Measurements from ENCODE around the gene KCNN3. TPM values are rescaled to one million over a fixed set of nuclear protein-coding genes. Genes with fewer than 3 reads are reported as not detected.
"Not testable (repeated sequence)": the region's sequence is repeated elsewhere in the genome, so short reads cannot be mapped to it uniquely, and the experiment has no call there.

KCNN3 gene
- total and polyA plus RNA-seq, 7 donors, result 0.23 to 27.7 (median 9.4) TPM

DNA sequence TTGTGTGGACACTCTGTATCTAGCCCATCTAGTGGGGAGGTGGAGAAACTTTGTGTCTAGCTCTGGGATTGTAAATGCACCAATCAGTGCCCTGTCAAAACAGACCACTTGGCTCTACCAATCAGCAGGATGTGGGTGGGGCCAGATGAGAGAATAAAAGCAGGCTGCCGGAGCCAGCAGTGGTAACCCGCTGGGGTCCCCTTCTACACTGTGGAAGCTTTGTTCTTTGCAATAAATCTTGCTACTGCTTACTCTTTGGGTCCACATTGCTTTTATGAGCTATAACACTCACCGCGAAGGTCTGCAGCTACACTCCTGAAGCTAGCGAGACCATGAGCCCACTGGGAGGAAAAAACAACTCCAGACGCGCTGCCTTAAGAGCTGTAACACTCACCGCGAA, 198.7 kb downstream of the KCNN3 start:
- WGBS, 2 donors, result 64% methylated on average over 9 of the region's 9 CpGs
- H3K27me3 ChIP-seq; intact Hi-C loops (cut with DNase I); DNase-seq; H3K4me1 ChIP-seq; H3K27ac ChIP-seq; H3K4me3 ChIP-seq; H3K9me3 ChIP-seq; H3K36me3 ChIP-seq: not testable (repeated sequence)

DNA sequence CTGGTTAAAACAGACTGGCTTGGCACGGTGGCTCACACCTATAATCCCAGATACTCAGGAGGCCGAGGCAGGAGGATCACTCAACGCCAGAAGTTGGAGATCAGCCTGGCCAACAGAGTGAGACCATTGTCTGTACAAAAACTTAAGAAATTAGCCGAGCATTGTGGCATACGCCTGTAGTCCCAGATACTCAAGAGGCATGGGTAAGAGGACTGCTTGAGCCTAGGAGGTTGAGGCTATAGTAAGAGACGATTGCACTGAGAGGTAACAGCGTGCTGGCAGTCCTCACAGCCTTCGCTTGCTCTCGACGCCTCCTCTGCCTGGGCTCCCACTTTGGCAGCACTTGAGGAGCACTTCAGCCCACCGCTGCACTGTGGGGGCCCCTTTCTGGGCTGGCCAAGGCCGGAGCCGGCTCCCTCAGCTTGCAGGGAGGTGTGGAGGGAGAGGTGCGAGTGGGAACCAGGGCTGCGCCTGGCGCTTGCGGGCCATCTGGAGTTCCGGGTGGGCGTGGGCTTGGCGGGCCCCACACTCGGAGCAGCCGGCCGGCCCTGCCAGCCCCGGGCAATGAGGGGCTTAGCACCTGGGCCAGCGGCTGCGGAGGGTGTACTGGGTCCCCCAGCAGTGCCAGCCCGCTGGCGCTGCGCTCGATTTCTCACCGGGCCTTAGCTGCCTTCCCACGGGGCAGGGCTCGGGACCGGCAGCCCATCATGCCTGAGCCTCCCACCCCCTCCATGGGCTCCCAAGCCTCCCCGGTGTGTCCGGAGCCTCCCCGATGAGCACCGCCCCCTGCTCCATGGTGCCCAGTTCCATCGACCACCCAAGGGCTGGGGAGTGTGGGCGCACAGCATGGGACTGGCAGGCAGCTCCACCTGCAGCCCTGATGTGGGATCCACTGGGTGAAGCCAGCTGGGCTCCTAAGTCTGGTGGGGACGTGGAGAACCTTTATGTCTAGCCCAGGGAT, 199.5 kb downstream of the KCNN3 start:
- H3K4me3 ChIP-seq; H3K27ac ChIP-seq; intact Hi-C loops (cut with DNase I); H3K9me3 ChIP-seq; DNase-seq; H3K4me1 ChIP-seq; H3K36me3 ChIP-seq; H3K27me3 ChIP-seq: not testable (repeated sequence)
- WGBS, 2 donors, result 86 to 90% methylated on average over 41 of the region's 41 CpGs

DNA sequence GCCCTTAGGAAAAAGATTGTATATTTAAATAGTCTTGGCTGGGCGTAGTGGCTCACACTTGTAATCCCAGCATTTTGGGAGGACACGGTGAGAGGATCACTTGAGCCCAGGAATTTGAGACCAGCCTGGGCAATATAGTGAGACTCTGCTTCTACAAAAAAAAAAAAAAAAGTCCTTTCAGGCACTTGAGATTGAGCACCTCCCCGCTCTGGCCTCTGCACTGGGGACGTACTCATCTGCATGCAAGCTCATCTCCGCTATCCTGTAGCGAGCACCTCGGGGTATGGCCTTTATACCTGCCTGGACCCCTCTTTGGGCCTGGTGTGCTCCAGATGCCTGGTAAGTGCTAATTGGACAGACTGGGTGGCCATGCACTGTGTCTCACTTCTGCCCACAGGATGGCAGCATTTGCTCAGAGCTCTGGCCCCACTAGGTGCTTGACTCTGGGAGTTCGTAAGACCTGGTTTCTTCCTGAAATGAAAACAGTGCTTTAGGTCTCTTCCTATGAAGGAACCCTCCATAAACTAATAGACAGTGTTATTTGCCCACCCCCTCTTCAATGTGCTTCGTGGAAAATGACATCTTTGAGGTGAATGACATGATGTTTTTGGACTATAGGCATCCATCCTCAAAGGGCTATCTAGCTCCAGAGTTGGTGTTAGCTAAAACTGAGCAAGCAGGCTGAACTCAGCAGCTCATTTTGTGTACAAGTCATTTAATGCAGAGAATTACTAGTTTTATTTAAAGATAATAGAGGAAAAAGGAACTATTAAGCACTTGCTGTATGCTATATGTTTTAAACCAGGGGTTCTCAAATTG, 200.4 kb downstream of the KCNN3 start:
- intact Hi-C loops (cut with DNase I), result loop anchor here (1.0 to 5.0 kb wide), 2 partner anchors 93 to 209 kb away; no protein-coding TSS in a partner anchor
- 63 to 65% methylated on average over 9 of the region's 9 CpGs for WGBS, 2 donors
- peak; percentile 88 for DNase-seq
- no peaks in the 10 kb centered on the region for H3K9me3 ChIP-seq
- H3K4me1 ChIP-seq, result no peaks in the 10 kb centered on the region
- no peaks in the 10 kb centered on the region for H3K36me3 ChIP-seq
- TF ChIP-seq POLR2A (IDR thresholded peaks at IDR 0.05) (no peak), POLR2AphosphoS5 (IDR thresholded peaks at IDR 0.05) (no peak), EP300 (IDR thresholded peaks at IDR 0.05) (no peak)
- TF ChIP-seq, protein P1, sequence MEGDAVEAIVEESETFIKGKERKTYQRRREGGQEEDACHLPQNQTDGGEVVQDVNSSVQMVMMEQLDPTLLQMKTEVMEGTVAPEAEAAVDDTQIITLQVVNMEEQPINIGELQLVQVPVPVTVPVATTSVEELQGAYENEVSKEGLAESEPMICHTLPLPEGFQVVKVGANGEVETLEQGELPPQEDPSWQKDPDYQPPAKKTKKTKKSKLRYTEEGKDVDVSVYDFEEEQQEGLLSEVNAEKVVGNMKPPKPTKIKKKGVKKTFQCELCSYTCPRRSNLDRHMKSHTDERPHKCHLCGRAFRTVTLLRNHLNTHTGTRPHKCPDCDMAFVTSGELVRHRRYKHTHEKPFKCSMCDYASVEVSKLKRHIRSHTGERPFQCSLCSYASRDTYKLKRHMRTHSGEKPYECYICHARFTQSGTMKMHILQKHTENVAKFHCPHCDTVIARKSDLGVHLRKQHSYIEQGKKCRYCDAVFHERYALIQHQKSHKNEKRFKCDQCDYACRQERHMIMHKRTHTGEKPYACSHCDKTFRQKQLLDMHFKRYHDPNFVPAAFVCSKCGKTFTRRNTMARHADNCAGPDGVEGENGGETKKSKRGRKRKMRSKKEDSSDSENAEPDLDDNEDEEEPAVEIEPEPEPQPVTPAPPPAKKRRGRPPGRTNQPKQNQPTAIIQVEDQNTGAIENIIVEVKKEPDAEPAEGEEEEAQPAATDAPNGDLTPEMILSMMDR (IDR thresholded peaks at IDR 0.05), result peak; percentile 63 to 75 (median 66)
- H3K27me3 ChIP-seq, result peaks cover 0 to 4% (median 0%) of the 10 kb centered on the region in 3 donors
- no peak overlapping the region for H3K4me3 ChIP-seq
- no peak overlapping the region for H3K27ac ChIP-seq

DNA sequence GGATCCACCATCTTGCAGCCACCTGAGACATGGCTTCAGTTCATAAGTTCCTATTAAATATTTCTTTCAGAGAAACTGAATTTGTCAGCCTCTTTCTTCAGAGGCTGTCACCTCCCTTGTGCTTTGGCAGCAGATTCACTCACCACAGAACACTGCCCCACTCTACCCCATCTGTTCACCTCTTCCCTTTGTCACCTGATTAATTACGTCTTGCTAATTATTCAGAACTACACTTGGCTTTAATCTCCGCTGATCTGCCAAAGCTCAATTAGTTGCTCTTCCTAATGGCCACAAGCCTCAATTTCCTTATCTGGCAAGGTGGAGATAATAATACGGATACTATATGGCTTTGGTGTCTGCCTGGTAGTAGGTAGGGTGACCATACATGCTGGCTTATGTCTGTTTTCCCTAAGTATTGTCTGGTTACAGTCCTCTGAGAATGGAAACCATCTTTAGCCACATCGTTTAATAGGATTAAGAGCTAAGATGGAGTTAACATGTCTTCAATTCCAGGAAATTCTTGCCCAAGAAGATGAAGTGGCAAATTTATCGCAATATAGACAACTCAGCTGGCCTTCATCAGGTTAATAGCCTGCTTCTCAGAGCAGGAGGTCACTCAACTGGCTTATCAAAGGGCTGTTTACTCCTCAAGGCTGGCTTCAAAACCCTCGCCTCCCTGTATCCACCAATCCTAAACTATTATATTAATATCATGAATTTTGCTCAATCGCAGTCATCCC, 203.9 kb downstream of the KCNN3 start:
- no peaks in the 10 kb centered on the region for H3K4me1 ChIP-seq
- no peak for DNase-seq
- H3K27ac ChIP-seq, result no peak overlapping the region
- no peak overlapping the region for H3K4me3 ChIP-seq
- no peaks in the 10 kb centered on the region for H3K27me3 ChIP-seq
- intact Hi-C loops (cut with DNase I), result loop anchor here (5.0 kb wide), 1 partner anchor 96 kb away; no protein-coding TSS in a partner anchor
- WGBS, 2 donors, result 75 to 82% methylated on average over 7 of the region's 7 CpGs
- H3K9me3 ChIP-seq, result no peaks in the 10 kb centered on the region
- H3K36me3 ChIP-seq, result no peaks in the 10 kb centered on the region
- TF ChIP-seq EP300 (IDR thresholded peaks at IDR 0.05) (no peak), POLR2A (IDR thresholded peaks at IDR 0.05) (no peak), POLR2AphosphoS5 (IDR thresholded peaks at IDR 0.05) (no peak)
- TF ChIP-seq, protein P1 (IDR thresholded peaks at IDR 0.05), result no peak

DNA sequence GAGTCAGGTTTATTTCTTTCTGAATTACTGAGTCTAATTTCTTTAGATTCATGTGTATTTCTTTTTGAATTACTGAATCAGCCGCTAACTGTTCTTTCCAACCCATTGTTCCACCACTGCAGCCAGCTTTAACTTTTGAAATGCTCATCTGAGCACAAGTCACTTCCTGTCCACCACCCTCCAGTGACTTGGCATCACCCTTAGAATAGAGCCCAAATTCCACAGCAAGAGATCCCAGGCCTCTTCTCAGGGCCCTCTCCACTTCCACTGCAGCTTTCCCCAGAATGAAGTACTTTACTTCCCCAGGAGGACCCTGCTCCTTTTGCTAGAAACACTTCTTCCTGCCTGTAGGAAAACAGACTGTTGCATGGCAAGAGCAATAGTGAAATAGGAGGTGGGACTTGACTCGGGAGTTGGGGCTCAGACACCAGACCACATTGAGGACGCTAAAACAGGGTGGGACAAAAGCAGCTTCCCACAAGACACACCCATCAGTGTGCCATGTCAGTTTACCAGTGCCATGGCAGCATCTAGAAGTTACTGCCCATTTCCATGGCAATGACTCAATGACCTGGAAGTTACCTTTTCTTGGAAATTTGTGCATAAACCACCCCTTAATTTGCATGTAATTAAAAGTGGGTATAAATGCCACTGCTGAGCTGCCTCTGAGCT, 205.6 kb downstream of the KCNN3 start:
- H3K4me3 ChIP-seq, result no peak overlapping the region
- DNase-seq, result no peak
- no peaks in the 10 kb centered on the region for H3K36me3 ChIP-seq
- no peak overlapping the region for H3K27ac ChIP-seq
- 66 to 76% methylated on average over 3 of the region's 3 CpGs for WGBS, 2 donors
- H3K27me3 ChIP-seq, result no peaks in the 10 kb centered on the region
- no peaks in the 10 kb centered on the region for H3K9me3 ChIP-seq
- intact Hi-C loops (cut with DNase I), result loop anchor here (5.0 kb wide), 1 partner anchor 98 kb away; no protein-coding TSS in a partner anchor
- no peaks in the 10 kb centered on the region for H3K4me1 ChIP-seq
- no peak for TF ChIP-seq POLR2AphosphoS5 (IDR thresholded peaks at IDR 0.05)
- TF ChIP-seq, protein P1 (IDR thresholded peaks at IDR 0.05), result no peak
- no peak for TF ChIP-seq POLR2A (IDR thresholded peaks at IDR 0.05)
- no peak for TF ChIP-seq EP300 (IDR thresholded peaks at IDR 0.05)
